ENCODE measurements around the gene KIFAP3. TPM values are rescaled to one million over a fixed set of nuclear protein-coding genes. Genes with fewer than 3 reads are reported as not detected.
A peak's percentile ranks its signal among the peaks of the same experiment; 100 is the strongest.

The KIFAP3 gene
- total and polyA plus RNA-seq, 2 of the 8 experiments (the other 6 are each of a cell fraction or from before 2014, with no cell fraction given) = 1.3 to 3.2 TPM

DNA sequence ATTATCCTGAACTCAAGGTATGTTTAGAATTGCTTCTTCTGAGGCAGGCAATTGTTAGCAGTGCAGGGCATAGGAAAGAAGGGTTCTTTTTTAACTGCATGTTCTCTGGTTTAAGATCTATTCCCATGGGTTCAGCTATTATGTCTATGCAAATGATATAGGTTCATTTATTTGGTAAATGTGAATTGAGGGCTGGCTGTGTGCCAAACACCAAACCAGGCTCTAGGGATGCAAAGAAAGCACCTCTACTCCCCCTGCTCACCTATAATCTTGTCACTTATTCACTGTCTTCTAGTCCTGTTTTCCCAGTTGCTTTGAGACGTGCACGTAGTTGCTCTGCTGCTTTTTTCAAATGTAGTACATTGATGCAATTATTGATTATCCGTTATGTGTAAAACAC lies 691 bp upstream of the KIFAP3 start:
- DNase-seq (ENCODE audit: low read depth in 1 of 2, low spot score in 2 of 2) (no peak), FAIRE-seq (no peak)
- WGBS, 2 experiments (ENCODE audit: extremely low coverage in 1 of 2, insufficient coverage in 1 of 2, insufficient read length in 1 of 2, insufficient replicate concordance in 2 of 2, low coverage in 1 of 2, low lambda C conversion rate in 2 of 2, missing lambda C conversion rate in 1 of 2) = 88% methylated on average over 3 of the region's 3 CpGs; no CpG with 5 or more reads in 1 of the 2 experiments
- peak overlapping the region; percentile 90 for H2AFZ ChIP-seq (ENCODE audit: low read length)
- H4K20me1 ChIP-seq (replicated peaks in 1 of 2; ENCODE audit: control insufficient read depth in 1 of 2, insufficient read depth in 2 of 2, low read length in 2 of 2) = no peaks in the 10 kb centered on the region
- no peak overlapping the region for H3K56ac ChIP-seq (replicated peaks; ENCODE audit: insufficient read length, low read depth, low read length)
- no peaks in the 10 kb centered on the region for H3K27me3 ChIP-seq (replicated peaks in 1 of 4; ENCODE audit: control insufficient read depth in 3 of 4, extremely low read depth in 1 of 4, insufficient read depth in 3 of 4, low read length in 3 of 4)
- no peaks in the 10 kb centered on the region for H3K79me1 ChIP-seq (ENCODE audit: low read depth, low read length)
- no peak overlapping the region for H4K8ac ChIP-seq (ENCODE audit: extremely low read depth, insufficient read depth, low read length)
- H2AK5ac ChIP-seq (ENCODE audit: low read depth, low read length) = no peak overlapping the region
- no peak overlapping the region for H3K9ac ChIP-seq (replicated peaks in 1 of 4; ENCODE audit: extremely low read depth in 1 of 4, low read depth in 3 of 4, low read length in 3 of 4)
- CTCF ChIA-PET (ENCODE audit: partially characterized antibody) = interaction anchor here (0.9 to 1.7 kb wide), 8 partner anchors 10 to 256 kb away, joined by 3 to 8 read pairs (median 3); no protein-coding TSS in a partner anchor
- H2BK120ac ChIP-seq (replicated peaks; ENCODE audit: low read depth, low read length) = no peak overlapping the region
- H3K79me2 ChIP-seq (ENCODE audit: control insufficient read depth in 1 of 2, insufficient read depth in 2 of 2, low read length in 2 of 2) = no peaks in the 10 kb centered on the region
- no peak overlapping the region for H3K18ac ChIP-seq (ENCODE audit: extremely low read depth, low read length)
- no peak overlapping the region for H4K91ac ChIP-seq (replicated peaks; ENCODE audit: insufficient read length, low read length)
- H2BK20ac ChIP-seq (ENCODE audit: low read length) = no peak overlapping the region
- peak overlapping the region; percentile 80 to 98 for H3K4me2 ChIP-seq (ENCODE audit: insufficient read depth in 1 of 2, low read depth in 2 of 2, low read length in 2 of 2)
- POLR2A ChIA-PET (ENCODE audit: partially characterized antibody) = interaction anchor here (1.2 kb wide), 1 partner anchor 13 kb away, joined by 4 read pairs; no protein-coding TSS in a partner anchor
- H3K4ac ChIP-seq (replicated peaks; ENCODE audit: insufficient read length, low read depth, low read length) = no peak overlapping the region
- no peak overlapping the region for H3K27ac ChIP-seq (ENCODE audit: low read depth, low read length)
- H3K23ac ChIP-seq (ENCODE audit: insufficient read length) = no peak overlapping the region
- H3K9me3 ChIP-seq (ENCODE audit: insufficient read depth in 2 of 2, low read depth in 1 of 2, low read length in 1 of 2) = no peaks in the 10 kb centered on the region; a peak in 1 of 4 replicates
- H3K23me2 ChIP-seq (ENCODE audit: low read depth, low read length) = peaks cover 4% of the 10 kb centered on the region; the same call in 1 of the 2 replicates
- H2BK12ac ChIP-seq (ENCODE audit: low read depth, low read length) = no peak overlapping the region
- H3K14ac ChIP-seq (ENCODE audit: insufficient read length) = no peak overlapping the region
- H3K36me3 ChIP-seq (ENCODE audit: control insufficient read depth in 2 of 4, insufficient read depth in 4 of 4, low read length in 3 of 4) = no peaks in the 10 kb centered on the region
- H2BK5ac ChIP-seq (ENCODE audit: low read depth, low read length) = no peak overlapping the region
- TF ChIP-seq POU5F1 (IDR thresholded peaks at IDR 0.05; ENCODE audit: low read depth, low read length) (no peak), CTBP2 (IDR thresholded peaks at IDR 0.05; ENCODE audit: borderline replicate concordance, insufficient read depth, insufficient read length, low read length) (no peak)
- H2BK15ac ChIP-seq (ENCODE audit: low read length) = no peak overlapping the region
- no peak overlapping the region for H4K5ac ChIP-seq (ENCODE audit: insufficient read length, low read depth, low read length)
- H3K4me1 ChIP-seq (replicated peaks in 1 of 4; ENCODE audit: control insufficient read depth in 3 of 4, insufficient read depth in 4 of 4, low read length in 3 of 4) = no peaks in the 10 kb centered on the region; a peak in 1 of 7 replicates
- peak overlapping the region; percentile 28 to 88 (median 71); a peak in 4 of 8 replicates for H3K4me3 ChIP-seq (ENCODE audit: extremely low read depth in 1 of 4, insufficient read depth in 2 of 4, low read depth in 3 of 4, low read length in 4 of 4)

Measured in H1 (cell line).